Neuron (in vitro differentiated cells): ENCODE measurements around the gene SMIM32.

Source experiments
- H2AFZ ChIP-seq: one replicate; pipeline ENCODE4 v1.6.1; 2013; ENCODE audit warnings: low read depth, mild to moderate bottlenecking, inconsistent platforms, low read length, moderate library complexity
- H3K27me3 ChIP-seq: one replicate; pipeline ENCODE4 v1.6.1; 2013; ENCODE audit warnings: low read length; ENCODE audit not compliant: insufficient read depth
- H3K36me3 ChIP-seq: one replicate; pipeline ENCODE4 v1.6.1; 2013; ENCODE audit warnings: low read length; ENCODE audit not compliant: insufficient read depth
- H3K4me1 ChIP-seq: one replicate; pipeline ENCODE4 v1.6.1; 2013; ENCODE audit warnings: low read length; ENCODE audit not compliant: insufficient read depth
- H3K4me3 ChIP-seq: 2 replicates; pipeline ENCODE4 v1.5.1; 2013; ENCODE audit warnings: mild to moderate bottlenecking, low read length, moderate library complexity
- H3K9me3 ChIP-seq: one replicate; pipeline ENCODE4 v1.6.1; 2013; ENCODE audit warnings: low read length

The SMIM32 gene

GRCh38 chr5:136192526-136193321 lies at the start of gene SMIM32:
Gene SMIM32 (minus strand): TSS chr5:136193162. CDS start chr5:136192524, 638 bp downstream.
- peaks cover 13% of the 10 kb centered on the region for H3K36me3 ChIP-seq
- H2AFZ ChIP-seq: peak within 1 kb of the TSS; percentile 62
- H3K4me1 ChIP-seq: peaks cover 11% of the 10 kb centered on the region
- H3K27me3 ChIP-seq: peaks cover 34% of the 10 kb centered on the region
- peaks cover 3% of the 10 kb centered on the region for H3K9me3 ChIP-seq
- peak within 1 kb of the TSS; percentile 55 for H3K4me3 ChIP-seq

- Histone ChIP-seq H3K27me3 (peaks cover 8% of the 10 kb centered on the region), H3K4me3 (no peak overlapping the region), H2AFZ (no peak overlapping the region), H3K9me3 (no peaks in the 10 kb centered on the region), H3K4me1 (no peaks in the 10 kb centered on the region), H3K36me3 (no peaks in the 10 kb centered on the region)
Observed at GRCh38 chr5:136242611-136243010, 49.6 kb upstream of the SMIM32 start.

GRCh38 chr5:136242136-136242535 lies 49.2 kb upstream of the SMIM32 start:
- H3K36me3 ChIP-seq: no peaks in the 10 kb centered on the region
- H3K4me3 ChIP-seq: no peak overlapping the region
- H3K9me3 ChIP-seq: no peaks in the 10 kb centered on the region
- H3K27me3 ChIP-seq: peaks cover 11% of the 10 kb centered on the region
- H2AFZ ChIP-seq: no peak overlapping the region
- no peaks in the 10 kb centered on the region for H3K4me1 ChIP-seq

- Histone ChIP-seq H3K4me3 (no peak overlapping the region), H3K36me3 (no peaks in the 10 kb centered on the region)
Observed at GRCh38 chr5:136240894-136241293, 47.9 kb upstream of the SMIM32 start.

DNA sequence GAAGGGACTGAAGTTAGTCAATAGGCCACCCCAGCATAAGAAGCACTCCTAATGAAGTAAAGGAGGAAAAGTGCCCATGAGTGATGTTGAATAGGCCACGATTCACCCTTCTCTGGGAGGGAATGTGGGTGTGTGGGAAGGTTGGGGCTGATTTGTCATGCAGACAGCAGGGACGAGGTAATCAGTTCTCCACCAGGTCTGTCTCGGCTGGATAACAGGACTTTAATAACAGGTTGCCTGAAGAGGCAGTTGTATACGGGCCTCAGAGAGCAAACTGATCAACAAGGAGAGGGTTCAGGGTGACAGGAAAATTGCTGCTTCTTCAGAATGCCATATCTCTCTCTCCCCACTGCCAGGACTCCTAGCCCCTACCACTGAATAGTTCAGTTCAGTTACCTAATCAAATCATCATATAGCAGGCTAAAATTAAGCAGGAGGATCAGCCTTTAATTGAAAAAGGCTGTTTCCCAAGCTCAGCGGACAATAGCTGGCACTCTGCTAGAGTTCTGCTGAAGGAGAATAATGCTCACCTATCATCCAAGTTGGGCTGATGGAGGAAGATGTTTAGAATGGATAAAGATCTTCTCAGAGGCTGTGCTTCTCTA lies 43.6 kb upstream of the SMIM32 start:
- Histone ChIP-seq H3K36me3 (no peaks in the 10 kb centered on the region), H3K4me3 (no peak overlapping the region), H2AFZ (no peak overlapping the region), H3K4me1 (no peaks in the 10 kb centered on the region), H3K9me3 (no peaks in the 10 kb centered on the region), H3K27me3 (peaks cover 12% of the 10 kb centered on the region)

More at GRCh38 chr5:136240894-136241293, 47.9 kb upstream of the SMIM32 start:
- no peaks in the 10 kb centered on the region for H3K4me1 ChIP-seq
- H2AFZ ChIP-seq: no peak overlapping the region
- no peaks in the 10 kb centered on the region for H3K9me3 ChIP-seq
- peaks cover 12% of the 10 kb centered on the region for H3K27me3 ChIP-seq

DNA sequence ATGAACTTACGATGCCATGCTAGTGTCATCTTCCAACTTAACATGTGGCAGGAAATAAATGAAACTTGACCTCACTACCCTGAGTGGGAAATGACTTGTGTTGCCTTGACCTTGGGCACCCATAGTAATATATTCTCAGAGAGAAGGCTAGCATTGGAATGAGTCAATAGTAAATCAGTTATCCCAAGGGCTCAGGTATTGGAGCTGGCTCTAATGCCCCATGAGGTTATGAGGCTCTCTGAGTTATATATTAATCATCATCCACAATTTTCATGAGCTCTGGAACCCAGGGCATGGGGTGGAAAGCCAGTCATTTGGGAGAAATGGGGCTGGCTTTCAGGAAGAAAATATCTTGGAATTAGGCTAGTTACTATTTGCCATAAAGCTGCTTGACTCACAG lies 42.4 kb upstream of the SMIM32 start:
- Histone ChIP-seq H3K4me3 (no peak overlapping the region), H3K4me1 (peaks cover 6% of the 10 kb centered on the region), H3K36me3 (no peaks in the 10 kb centered on the region), H3K9me3 (no peaks in the 10 kb centered on the region), H2AFZ (no peak overlapping the region), H3K27me3 (peaks cover 10% of the 10 kb centered on the region)

DNA sequence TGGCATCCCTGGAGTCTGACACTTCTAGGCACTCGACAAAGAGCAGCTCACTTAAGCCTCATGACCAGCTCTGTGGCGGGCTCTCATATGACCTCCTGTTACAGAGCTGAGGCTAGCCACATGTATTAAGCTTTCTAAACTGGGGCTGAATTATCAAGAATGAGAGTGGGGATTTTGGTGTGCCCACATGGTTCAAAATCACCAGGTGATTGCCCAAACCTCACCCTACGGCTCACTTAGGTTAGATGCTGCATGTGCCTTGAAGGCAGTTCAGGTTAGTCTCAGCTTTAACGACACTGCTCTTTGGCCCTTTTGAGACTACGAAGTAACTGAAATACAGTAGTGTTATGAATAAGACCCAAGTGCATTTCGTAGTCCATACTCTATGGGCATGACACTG lies 39.4 kb upstream of the SMIM32 start:
- Histone ChIP-seq H3K9me3 (no peaks in the 10 kb centered on the region), H2AFZ (no peak overlapping the region), H3K27me3 (peaks cover 18% of the 10 kb centered on the region), H3K4me3 (no peak overlapping the region), H3K36me3 (no peaks in the 10 kb centered on the region), H3K4me1 (peaks cover 14% of the 10 kb centered on the region)

- H3K4me1 ChIP-seq: peaks cover 14% of the 10 kb centered on the region
- H2AFZ ChIP-seq: no peak overlapping the region
- H3K36me3 ChIP-seq: no peaks in the 10 kb centered on the region
- no peak overlapping the region for H3K4me3 ChIP-seq
- H3K27me3 ChIP-seq: peaks cover 25% of the 10 kb centered on the region
- H3K9me3 ChIP-seq: no peaks in the 10 kb centered on the region
Observed at GRCh38 chr5:136230176-136230575, 37.2 kb upstream of the SMIM32 start.

DNA sequence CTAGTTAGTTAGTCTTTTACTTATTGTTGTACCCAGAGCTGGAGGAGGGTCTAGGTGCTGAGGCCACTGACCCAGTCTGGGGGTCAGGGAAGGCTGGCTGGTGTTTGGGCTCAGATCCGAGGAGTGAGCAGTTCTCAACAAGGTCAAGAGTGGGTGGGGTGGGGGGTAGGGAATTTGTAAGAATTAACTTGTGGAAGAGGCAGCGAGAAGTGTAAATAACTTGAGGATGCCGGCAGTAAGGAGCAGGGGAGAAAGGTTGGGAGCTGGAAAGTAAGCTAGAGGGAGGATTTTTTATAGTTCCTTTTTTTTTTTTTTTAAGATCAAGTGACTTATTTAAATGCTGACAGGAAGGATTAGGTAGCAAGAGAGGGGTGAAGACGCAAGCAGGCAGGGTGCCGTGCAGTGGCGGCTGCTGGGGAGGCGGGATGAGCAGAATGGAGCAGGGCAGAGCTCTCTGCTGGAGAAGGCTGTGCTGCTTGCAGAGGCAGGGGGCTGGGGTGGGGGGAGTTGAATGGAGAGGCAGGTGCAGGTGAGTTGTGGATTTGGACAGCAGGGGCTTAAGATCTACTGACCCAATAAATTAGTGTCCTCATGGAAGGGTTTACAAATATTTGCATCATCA lies 35.3 kb upstream of the SMIM32 start:
- Histone ChIP-seq H2AFZ (no peak overlapping the region), H3K27me3 (peaks cover 30% of the 10 kb centered on the region), H3K4me1 (peaks cover 14% of the 10 kb centered on the region), H3K4me3 (no peak overlapping the region), H3K9me3 (no peaks in the 10 kb centered on the region), H3K36me3 (no peaks in the 10 kb centered on the region)

- peaks cover 14% of the 10 kb centered on the region for H3K4me1 ChIP-seq
- no peak overlapping the region for H3K4me3 ChIP-seq
- H3K36me3 ChIP-seq: no peaks in the 10 kb centered on the region
- peaks cover 33% of the 10 kb centered on the region for H3K27me3 ChIP-seq
- no peak overlapping the region for H2AFZ ChIP-seq
- H3K9me3 ChIP-seq: no peaks in the 10 kb centered on the region
Observed at GRCh38 chr5:136226401-136226800, 33.4 kb upstream of the SMIM32 start.

DNA sequence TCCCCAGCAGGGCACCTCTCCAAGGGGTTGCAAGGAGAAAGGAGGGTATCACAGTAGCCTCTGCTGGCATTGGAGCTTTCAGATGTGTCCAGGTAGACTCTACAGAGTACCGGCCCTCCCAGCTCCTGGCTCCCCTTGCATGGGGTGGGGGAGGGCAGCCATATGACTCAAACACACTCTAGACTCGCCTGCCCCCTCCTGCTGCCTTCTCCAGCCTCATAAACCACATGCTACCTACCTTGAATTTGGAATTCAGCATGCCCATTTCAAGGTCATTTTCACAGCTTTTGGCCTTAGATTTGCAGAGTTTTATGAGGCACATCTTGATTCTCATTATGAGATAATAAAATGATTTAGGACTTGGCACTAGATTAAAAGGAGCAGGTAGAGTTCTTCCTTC lies 32.8 kb upstream of the SMIM32 start:
- H3K27me3 ChIP-seq: peaks cover 33% of the 10 kb centered on the region
- no peak overlapping the region for H3K4me3 ChIP-seq
- H3K36me3 ChIP-seq: no peaks in the 10 kb centered on the region
- H2AFZ ChIP-seq: no peak overlapping the region
- no peaks in the 10 kb centered on the region for H3K9me3 ChIP-seq
- H3K4me1 ChIP-seq: peaks cover 13% of the 10 kb centered on the region

DNA sequence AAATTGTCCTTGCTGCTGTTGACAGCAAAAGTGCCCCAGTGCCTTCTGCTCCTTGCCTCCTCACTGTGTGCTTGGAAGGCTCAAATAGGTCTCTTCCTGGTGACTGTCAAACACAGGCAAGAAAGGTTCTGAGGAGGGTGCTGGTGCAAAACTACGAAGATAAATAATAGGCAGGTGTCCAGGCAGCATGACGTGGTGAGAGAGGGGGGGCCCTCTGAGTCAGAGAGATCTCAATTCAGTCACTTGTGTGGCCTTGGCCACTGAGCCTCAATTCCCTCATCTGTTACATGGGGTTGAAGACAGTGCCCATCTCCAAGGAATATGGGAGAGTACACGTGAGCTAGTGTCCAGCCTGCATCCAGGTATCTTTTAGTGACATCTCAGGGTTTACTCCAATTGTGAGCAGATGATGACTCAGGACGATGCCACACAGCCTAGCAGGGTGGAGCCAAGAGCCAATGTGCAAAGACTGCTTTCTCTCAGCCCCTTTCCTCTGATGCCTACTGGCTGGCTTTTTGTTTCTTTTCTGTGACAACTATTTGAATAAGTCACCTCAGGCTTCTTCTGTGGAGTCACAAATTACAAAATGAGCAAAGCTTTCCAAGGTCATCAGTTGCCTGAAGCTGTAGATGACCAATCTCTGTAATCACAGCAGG lies 29.7 kb upstream of the SMIM32 start:
- Histone ChIP-seq H3K9me3 (no peaks in the 10 kb centered on the region), H3K4me1 (no peaks in the 10 kb centered on the region), H2AFZ (no peak overlapping the region), H3K27me3 (peaks cover 20% of the 10 kb centered on the region), H3K36me3 (no peaks in the 10 kb centered on the region), H3K4me3 (no peak overlapping the region)

GRCh38 chr5:136221340-136221739 lies 28.4 kb upstream of the SMIM32 start:
- no peak overlapping the region for H2AFZ ChIP-seq
- no peaks in the 10 kb centered on the region for H3K4me1 ChIP-seq
- H3K4me3 ChIP-seq: no peak overlapping the region
- no peaks in the 10 kb centered on the region for H3K36me3 ChIP-seq
- peaks cover 18% of the 10 kb centered on the region for H3K27me3 ChIP-seq
- H3K9me3 ChIP-seq: no peaks in the 10 kb centered on the region
